Spleen (tissue), 11 donors: ENCODE data around the gene ERMP1. TPM values are rescaled to one million over a fixed set of nuclear protein-coding genes. Genes with fewer than 3 reads are reported as not detected.
A peak's percentile ranks its signal among the peaks of the same experiment; 100 is the strongest.

Experiments
- DNase-seq: peaks from one replicate; pipeline ENCODE4 v3.0.0-alpha.2; 2020
- H3K27ac ChIP-seq, 8 donors: fragments of 200-600 bp; sonication (generic) in 7 of 8; 1 replicate in 4 of 8; 2 replicates in 4 of 8; pipeline versions ENCODE4 v1.5.0 to v1.8.0; 2016 to 2021; ENCODE audit warnings: inconsistent platforms in 4 of 8, mild to moderate bottlenecking in 4 of 8, moderate library complexity in 1 of 8
- H3K27me3 ChIP-seq, 7 donors: fragments of 200-600 bp; sonication (generic) in 6 of 7; replicated peaks in 1 of 7; 1 replicate in 4 of 7; 2 replicates in 3 of 7; pipeline versions ENCODE4 v1.5.0 to v1.8.0; 2016 to 2021; ENCODE audit warnings: inconsistent platforms in 3 of 7, mild to moderate bottlenecking in 1 of 7
- H3K36me3 ChIP-seq, 6 donors: fragments of 200-600 bp; sonication (generic) in 5 of 6; 1 replicate in 4 of 6; 2 replicates in 2 of 6; pipeline versions ENCODE4 v1.5.0 to v1.8.0; 2016 to 2021; ENCODE audit warnings: inconsistent platforms in 2 of 6
- H3K4me1 ChIP-seq, 6 donors: fragments of 200-600 bp; sonication (generic) in 5 of 6; 1 replicate in 3 of 6; 2 replicates in 3 of 6; pipeline versions ENCODE4 v1.5.0 to v1.8.0; 2016 to 2021; ENCODE audit warnings: inconsistent platforms in 3 of 6
- H3K4me3 ChIP-seq, 8 donors: fragments of 200-600 bp; sonication (generic) in 7 of 8; 1 replicate in 4 of 8; 2 replicates in 4 of 8; pipeline versions ENCODE4 v1.5.0 to v1.8.0; 2016 to 2021; ENCODE audit warnings: inconsistent platforms in 4 of 8, mild to moderate bottlenecking in 4 of 8, moderate library complexity in 2 of 8
- H3K9me3 ChIP-seq, 8 donors: fragments of 200-600 bp; sonication (generic) in 7 of 8; 1 replicate in 4 of 8; 2 replicates in 4 of 8; pipeline versions ENCODE4 v1.5.0 to v1.8.0; 2016 to 2021; ENCODE audit warnings: inconsistent platforms in 4 of 8
- CTCF ChIP-seq, 11 experiments: fragments of 200-600 bp in 7 of 11; fragments of 450-650 bp in 4 of 11; sonication (generic) in 4 of 11; IDR thresholded peaks in 8 of 11; conservative IDR thresholded peaks in 3 of 11; 1 replicate in 7 of 11; 2 replicates in 4 of 11; pipeline versions ENCODE4 v1.4.0 to v1.8.0; 2016 to 2021; ENCODE audit warnings: antibody characterized with exemption in 11 of 11, inconsistent platforms in 4 of 11, mild to moderate bottlenecking in 1 of 11
- POLR2A ChIP-seq, 3 donors: fragments of 450-650 bp; IDR thresholded peaks; one replicate each; pipeline ENCODE4 v1.5.1; 2017; ENCODE audit warnings: antibody characterized with exemption in 3 of 3, mild to moderate bottlenecking in 1 of 3
- POLR2AphosphoS5 ChIP-seq, 3 donors: sonication (generic); formaldehyde crosslinking; IDR thresholded peaks; one replicate each; pipeline ENCODE4 v1.5.1; 2017; ENCODE audit warnings: antibody characterized with exemption in 3 of 3
- WGBS, 5 donors: extraction: QIAGEN DNeasy Blood & Tissue Kit in 3 of 5; methylation state at CpG; one replicate each; pipeline versions ENCODE4 v1.1.5 to v1.1.7; 2013 to 2018; 5-methylcytosine and 5-hydroxymethylcytosine counted together
- intact Hi-C: fragments of 100-400 bp; cut with DNase I; formaldehyde crosslinking; loops from one replicate; pipeline ENCODE4 v1.15.0; 2023; ENCODE audit warnings: low total_unique reads
- polyA plus RNA-seq, 3 donors: library from polyadenylated mRNA; stranded (reverse); fragments of 200-250 nt; gene quantifications; one replicate each; pipeline ENCODE4 v1.2.1, GENCODE V29; 2013
- total RNA-seq, 7 donors: library from RNA; depleted of rRNA in 3 of 7; stranded (reverse); fragments of >200 nt in 3 of 7; fragmentation: NEBNext Ultra II Directional in 4 of 7; extraction: Animal tissue kit (Norgen Biotek cat#: 25700) in 4 of 7; gene quantifications; one replicate each; pipeline versions ENCODE4 v1.1.0 to v1.2.1, GENCODE V29; 2016 to 2021
- donor health status: healthy with polysubstance abuse.
- donor health status: DM: no; HTN: no; CAD: no; lungs with moderate emphysema.
- donor health status: DM: no; HTN: no; CAD: no.
- donor health status: Bipolar disorder and iron deficiency.
- donor health status: healthy.
- donor health status: DM: no; HTN: no; CAD: no.
- donor health status: DM: yes; HTN: yes; CAD: no.

Gene ERMP1
- total and polyA plus RNA-seq, 10 donors, result 1.9 to 15.5 (median 12.8) TPM

GRCh38 chr9:5799314-5799713 lies 33.6 kb downstream of the ERMP1 start:
- intact Hi-C loops, result no loop called here
- Histone ChIP-seq H3K4me3 (no peak overlapping the region), H3K9me3 (no peaks in the 10 kb centered on the region), H3K27ac (no peak overlapping the region), H3K4me1 (peaks cover 0 to 4% (median 0%) of the 10 kb centered on the region in 6 donors), H3K27me3 (no peaks in the 10 kb centered on the region), H3K36me3 (peaks cover 0 to 60% (median 0%) of the 10 kb centered on the region in 6 donors)
- WGBS, 5 donors, result 31 to 41% (median 39%) methylated on average over 5 of the region's 5 CpGs
- TF ChIP-seq POLR2A (IDR thresholded peaks at IDR 0.05), result no peak
- peak in 2 of 11 experiments; percentile 12 to 15 for TF ChIP-seq CTCF (IDR thresholded peaks at IDR 0.05 in 8 of 11, conservative IDR thresholded peaks at IDR 0.05 in 3 of 11)
- no peak for DNase-seq

GRCh38 chr9:5798581-5798980 lies 34.3 kb downstream of the ERMP1 start:
- Histone ChIP-seq H3K36me3 (peaks cover 0 to 54% (median 0%) of the 10 kb centered on the region in 6 donors), H3K27ac (no peak overlapping the region), H3K4me3 (no peak overlapping the region), H3K9me3 (no peaks in the 10 kb centered on the region), H3K27me3 (no peaks in the 10 kb centered on the region), H3K4me1 (peaks cover 0 to 8% (median 0%) of the 10 kb centered on the region in 6 donors)
- intact Hi-C loops, result no loop called here
- WGBS, 5 donors, result 75 to 93% (median 91%) methylated on average over 2 of the region's 2 CpGs
- DNase-seq, result no peak
- no peak for TF ChIP-seq POLR2A (IDR thresholded peaks at IDR 0.05)
- no peak for TF ChIP-seq CTCF (IDR thresholded peaks at IDR 0.05 in 8 of 11, conservative IDR thresholded peaks at IDR 0.05 in 3 of 11)
- TF ChIP-seq POLR2AphosphoS5 (IDR thresholded peaks at IDR 0.05), result no peak

- TF ChIP-seq CTCF (IDR thresholded peaks at IDR 0.05 in 8 of 11, conservative IDR thresholded peaks at IDR 0.05 in 3 of 11), result no peak
- TF ChIP-seq POLR2AphosphoS5 (IDR thresholded peaks at IDR 0.05), result no peak
- no peak for TF ChIP-seq POLR2A (IDR thresholded peaks at IDR 0.05)
- Histone ChIP-seq H3K4me3 (no peak overlapping the region), H3K9me3 (no peaks in the 10 kb centered on the region), H3K27me3 (no peaks in the 10 kb centered on the region), H3K27ac (no peak overlapping the region), H3K4me1 (peaks cover 0 to 10% (median 0%) of the 10 kb centered on the region in 6 donors), H3K36me3 (peaks cover 0 to 51% (median 0%) of the 10 kb centered on the region in 6 donors)
- intact Hi-C loops, result no loop called here
- 92 to 95% (median 93%) methylated on average over 2 of the region's 2 CpGs for WGBS, 5 donors
- DNase-seq, result no peak
Observed at GRCh38 chr9:5796298-5796697, 36.6 kb downstream of the ERMP1 start.

- Histone ChIP-seq H3K9me3 (no peaks in the 10 kb centered on the region), H3K27ac (no peak overlapping the region), H3K4me1 (peaks cover 0 to 10% (median 0%) of the 10 kb centered on the region in 6 donors), H3K27me3 (no peaks in the 10 kb centered on the region), H3K4me3 (no peak overlapping the region), H3K36me3 (peaks cover 0 to 59% (median 0%) of the 10 kb centered on the region in 6 donors)
- no peak for DNase-seq
- intact Hi-C loops, result no loop called here
- WGBS, 5 donors, result 70 to 91% (median 80%) methylated on average over 1 of the region's 1 CpG
- TF ChIP-seq CTCF (IDR thresholded peaks at IDR 0.05 in 8 of 11, conservative IDR thresholded peaks at IDR 0.05 in 3 of 11) (no peak), POLR2A (IDR thresholded peaks at IDR 0.05) (no peak), POLR2AphosphoS5 (IDR thresholded peaks at IDR 0.05) (no peak)
Observed at GRCh38 chr9:5793812-5794211, 39.1 kb downstream of the ERMP1 start.
